HEK293 (cell line): ENCODE data around the gene DTWD2.
"Not testable (repeated sequence)": the region's sequence is repeated elsewhere in the genome, so short reads cannot be mapped to it uniquely, and the experiment has no call there.

Source experiments
- CTCF ChIP-seq: fragments of 450-650 bp; formaldehyde crosslinking; IDR thresholded peaks from 2 replicates; pipeline ENCODE4 v1.5.1; 2016; ENCODE audit warnings: missing biosample characterization, missing genetic modification characterization
- HOXD13 ChIP-seq: sonication (generic); formaldehyde crosslinking; IDR thresholded peaks from 2 replicates; pipeline ENCODE4 v1.8.0; 2022; ENCODE audit warnings: missing genetic modification reagents, borderline replicate concordance
- KLF10 ChIP-seq: fragments of 450-650 bp; IDR thresholded peaks from 2 replicates; pipeline ENCODE4 v1.5.1; 2018; ENCODE audit warnings: missing biosample characterization, mild to moderate bottlenecking, missing genetic modification characterization
- ZBTB17 ChIP-seq: fragments of 450-650 bp; formaldehyde crosslinking; IDR thresholded peaks from 2 replicates; pipeline ENCODE4 v1.5.1; 2016; ENCODE audit warnings: missing biosample characterization, missing genetic modification characterization
- ZNF548 ChIP-seq: fragments of 450-650 bp; formaldehyde crosslinking; IDR thresholded peaks from 2 replicates; pipeline ENCODE4 v1.5.1; 2016; ENCODE audit warnings: missing biosample characterization, missing genetic modification characterization
- ZNF843 ChIP-seq: fragments of 450-650 bp; formaldehyde crosslinking; IDR thresholded peaks from 2 replicates; pipeline ENCODE4 v1.5.1; 2016; ENCODE audit warnings: missing biosample characterization, missing genetic modification characterization
- TF ChIP-seq, protein P1 (sequence below): fragments of 450-650 bp; formaldehyde crosslinking; IDR thresholded peaks from 2 replicates; pipeline ENCODE4 v1.5.1; 2016; ENCODE audit warnings: missing biosample characterization, missing genetic modification characterization

DNA sequence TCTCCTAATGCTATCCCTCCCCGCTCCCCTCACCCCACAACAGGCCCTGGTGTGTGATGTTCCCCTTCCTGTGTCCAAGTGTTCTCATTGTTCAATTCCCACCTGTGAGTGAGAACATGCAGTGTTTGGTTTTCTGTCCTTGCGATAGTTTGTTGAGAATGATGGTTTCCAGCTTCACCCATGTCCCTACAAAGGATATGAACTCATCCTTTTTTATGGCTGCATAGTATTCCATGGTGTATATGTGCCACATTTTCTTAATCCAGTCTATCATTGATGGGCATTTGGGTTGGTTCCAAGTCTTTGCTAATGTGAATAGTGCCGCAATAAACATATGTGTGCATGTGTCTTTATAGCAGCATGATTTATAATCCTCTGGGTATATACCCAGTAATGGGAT lies 3.7 kb upstream of the DTWD2 start:
- not testable (repeated sequence) for TF ChIP-seq CTCF (tag by site-specific recombination); ZNF548 (tag by site-specific recombination); ZBTB17 (tag by site-specific recombination); ZNF843 (tag by site-specific recombination); KLF10 (tag by site-specific recombination); HOXD13
- TF ChIP-seq, protein P1, sequence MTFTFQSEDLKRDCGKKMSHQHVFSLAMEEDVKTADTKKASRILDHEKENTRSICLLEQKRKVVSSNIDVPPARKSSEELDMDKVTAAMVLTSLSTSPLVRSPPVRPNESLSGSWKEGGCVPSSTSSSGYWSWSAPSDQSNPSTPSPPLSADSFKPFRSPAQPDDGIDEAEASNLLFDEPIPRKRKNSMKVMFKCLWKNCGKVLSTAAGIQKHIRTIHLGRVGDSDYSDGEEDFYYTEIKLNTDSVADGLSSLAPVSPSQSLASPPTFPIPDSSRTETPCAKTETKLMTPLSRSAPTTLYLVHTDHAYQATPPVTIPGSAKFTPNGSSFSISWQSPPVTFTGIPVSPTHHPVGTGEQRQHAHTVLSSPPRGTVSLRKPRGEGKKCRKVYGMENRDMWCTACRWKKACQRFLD = not testable (repeated sequence)
